Frontal cortex (tissue), 4 donors: Measurements from ENCODE around the gene IQGAP2. TPM values are rescaled to one million over a fixed set of nuclear protein-coding genes. Genes with fewer than 3 reads are reported as not detected.

Experiments
- DNase-seq, 2 donors: peaks; one replicate each; pipeline ENCODE4 v3.0.0; 2012; ENCODE audit warnings: low spot score in 2 of 2
- FAIRE-seq: peaks from 2 replicates; lab custom pipeline; 2012; peaks lifted over from hg19 to GRCh38; lab: Jason Lieb, UNC
- total RNA-seq: library from RNA; depleted of rRNA; stranded (reverse); fragments of >200 nt; gene quantifications from one replicate; pipeline ENCODE4 v1.2.3, GENCODE V29; 2014
- donor health status: control.
- donor health status: control.
- donor health status: control.

The IQGAP2 gene
- total RNA-seq, 1 donor from 2014 or later, result 9.4 TPM

DNA sequence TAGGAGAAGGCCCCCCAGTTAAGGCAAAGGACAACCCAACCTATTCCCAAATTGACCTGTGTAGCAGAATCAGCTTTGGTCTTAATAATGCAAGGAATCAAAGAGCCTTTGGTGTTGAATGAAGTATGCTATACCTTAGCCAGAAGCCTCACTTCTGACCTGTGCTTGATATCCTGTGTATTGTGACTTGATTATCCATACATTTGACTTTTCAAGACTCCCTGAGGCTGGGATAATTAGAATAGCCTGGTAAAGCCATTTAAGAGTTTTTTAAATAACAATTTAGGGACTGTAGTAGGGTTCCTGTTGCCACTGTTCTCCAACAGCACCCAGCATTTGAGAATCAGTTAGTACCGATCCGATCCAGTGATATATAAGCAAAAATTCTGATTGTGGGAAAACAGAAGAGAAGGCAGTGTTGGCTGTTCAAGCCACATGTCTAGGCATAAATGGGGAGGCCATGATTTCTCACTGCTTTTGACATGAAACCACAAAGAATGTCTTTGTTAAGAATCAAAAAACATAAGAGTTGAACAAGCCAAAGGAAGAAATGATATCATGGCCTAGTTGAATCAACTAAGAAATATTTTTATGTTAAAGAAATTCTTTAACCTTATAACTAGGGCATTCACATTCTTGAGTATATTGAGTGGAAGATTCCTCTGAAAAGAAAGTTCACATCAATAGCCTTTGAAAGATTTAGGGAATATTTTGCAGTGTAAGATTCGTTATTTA, 121.2 kb downstream of the IQGAP2 start:
- DNase-seq (no peak), FAIRE-seq (no peak)

DNA sequence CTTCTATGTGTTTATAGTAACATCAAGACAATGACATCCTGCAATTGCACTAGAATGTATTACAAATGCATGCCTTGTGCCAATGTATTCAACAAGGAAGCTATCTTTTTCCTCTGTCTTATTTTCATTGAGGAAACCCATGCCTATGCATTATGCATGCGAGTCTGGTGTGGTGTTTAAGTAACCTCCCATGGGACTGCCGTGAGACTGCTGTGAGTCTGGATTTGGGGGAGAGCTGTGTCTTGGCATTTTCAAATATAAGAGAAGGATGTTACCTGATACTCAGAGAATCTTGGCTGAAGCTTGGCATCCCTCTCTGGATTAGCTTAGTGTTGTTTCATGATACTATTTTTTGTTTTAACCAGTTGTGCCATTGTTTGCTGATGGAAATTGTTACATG, 121.8 kb downstream of the IQGAP2 start:
- no peak for FAIRE-seq

DNA sequence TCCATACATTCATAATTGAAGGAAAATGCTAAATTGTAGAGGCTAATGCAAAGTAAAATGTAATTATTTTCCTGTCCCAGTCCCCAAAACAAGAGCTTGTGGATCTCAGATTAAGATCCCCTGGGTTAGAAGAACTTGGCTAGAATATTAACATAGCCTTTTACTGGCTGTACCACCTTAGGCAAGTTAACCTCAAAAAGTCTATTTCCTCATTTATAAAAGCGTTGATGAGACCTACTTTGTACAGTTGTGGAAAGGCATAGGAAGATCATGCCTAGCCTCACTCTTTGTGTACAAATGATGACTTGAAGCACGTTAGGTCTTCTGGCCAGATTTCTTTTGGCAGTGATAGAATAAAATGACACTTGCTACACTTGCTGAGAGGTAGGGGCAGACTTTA, 122.9 kb downstream of the IQGAP2 start:
- FAIRE-seq, result no peak

More for the DNA sequence above, 121.8 kb downstream of the IQGAP2 start:
- DNase-seq, result no peak

DNA sequence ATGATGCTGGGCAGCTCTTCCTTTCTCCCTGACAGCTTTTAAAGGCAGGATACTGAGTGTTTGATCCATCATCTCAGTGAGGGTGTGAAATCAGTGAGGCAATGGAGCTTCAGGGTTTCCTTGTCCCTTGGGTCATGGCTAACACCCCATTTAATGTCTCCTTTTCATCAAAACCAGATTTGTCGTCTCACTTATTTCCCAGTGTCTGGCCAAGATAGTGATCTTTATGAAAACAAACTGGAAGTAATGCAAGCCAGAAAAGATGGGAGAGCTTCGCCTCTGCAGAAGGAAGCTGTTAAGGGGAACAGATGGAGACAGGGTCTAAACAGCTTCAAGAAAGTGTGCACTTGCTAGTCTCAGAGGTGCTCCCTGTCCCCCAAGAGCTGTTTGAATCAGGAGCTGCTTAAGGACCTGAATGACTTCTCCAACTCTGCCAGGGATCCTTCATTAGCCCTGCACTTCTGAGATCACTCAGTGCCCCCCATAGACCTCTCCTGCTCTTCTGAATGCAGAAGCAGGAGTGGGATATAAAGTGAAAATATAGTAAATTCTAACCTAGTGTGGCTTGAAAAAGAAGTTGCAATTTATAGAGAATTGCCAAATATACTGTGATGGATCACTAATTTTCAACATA, 124.0 kb downstream of the IQGAP2 start:
- FAIRE-seq (no peak), DNase-seq (no peak)

More for the DNA sequence above, 122.9 kb downstream of the IQGAP2 start:
- DNase-seq, result no peak

DNA sequence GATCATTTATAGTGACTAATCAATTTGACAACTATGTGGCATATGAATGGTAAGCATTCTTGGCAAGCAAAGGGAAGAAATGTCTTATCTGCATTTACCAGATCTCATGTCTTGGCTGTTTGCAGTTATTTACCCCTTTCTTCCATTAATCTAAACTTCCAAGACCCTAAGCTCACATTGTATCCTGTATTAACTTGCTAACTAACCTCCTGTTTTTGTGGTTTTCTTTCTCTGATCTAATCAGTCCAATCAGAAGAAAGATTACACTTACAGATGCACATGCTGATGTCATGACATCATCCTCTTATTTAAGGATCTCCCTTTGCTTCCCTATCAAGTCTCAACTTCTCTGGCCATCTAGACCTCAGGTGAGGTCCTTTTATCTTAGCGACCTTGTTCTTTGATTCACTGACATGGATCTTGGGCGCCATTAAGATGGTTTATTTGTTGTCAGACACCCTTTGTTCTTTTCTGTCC, 124.6 kb downstream of the IQGAP2 start:
- DNase-seq (no peak), FAIRE-seq (no peak)

GRCh38 chr5:76528547-76529331, 125.7 kb downstream of the IQGAP2 start:
- DNase-seq (no peak), FAIRE-seq (no peak)

- DNase-seq (no peak), FAIRE-seq (no peak)
Observed at GRCh38 chr5:76529464-76530344, 126.6 kb downstream of the IQGAP2 start.

- FAIRE-seq (no peak), DNase-seq (no peak)
Observed at GRCh38 chr5:76532052-76532451, 129.0 kb downstream of the IQGAP2 start.

DNA sequence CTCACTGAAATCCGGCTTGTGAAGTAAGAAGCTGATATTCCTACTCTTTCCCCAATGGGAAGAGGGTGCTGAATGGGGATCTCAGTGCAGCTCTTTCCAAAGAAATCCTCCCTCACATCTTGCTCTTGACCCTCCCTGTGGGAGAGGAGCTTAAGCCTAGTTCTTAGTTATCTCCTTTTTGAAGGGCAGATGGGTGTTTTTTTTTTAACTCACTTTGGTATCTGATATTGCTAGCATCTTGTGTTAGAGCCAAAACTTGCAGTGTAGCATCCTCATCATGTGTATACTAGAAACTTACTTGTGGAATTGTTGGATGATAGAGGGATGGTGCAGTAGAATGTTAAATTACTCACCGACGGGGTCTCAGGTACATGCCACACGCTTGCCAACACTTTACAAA, 129.9 kb downstream of the IQGAP2 start:
- no peak for FAIRE-seq
- DNase-seq, result no peak

DNA sequence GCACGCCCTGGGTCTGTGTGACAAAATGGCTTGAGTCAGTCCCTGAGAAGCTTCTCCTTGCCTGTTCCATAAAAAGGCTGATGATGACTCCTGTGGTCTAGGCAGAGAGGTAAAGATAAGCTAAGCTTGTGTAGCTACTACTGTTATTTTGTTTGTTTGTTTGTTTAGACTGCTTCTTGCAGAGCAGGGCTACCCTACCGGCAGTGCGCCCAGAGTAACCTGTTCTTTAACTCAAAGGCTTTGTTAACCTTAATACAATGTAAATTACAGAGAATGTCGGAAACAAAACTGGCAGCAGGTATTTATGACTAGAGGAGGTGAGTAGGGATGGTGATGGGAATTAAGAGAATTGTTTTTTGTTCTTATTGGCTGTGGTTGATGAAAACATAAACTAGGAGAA, 132.5 kb downstream of the IQGAP2 start:
- no peak for DNase-seq
- FAIRE-seq, result no peak

GRCh38 chr5:76537073-76537543, 134.0 kb downstream of the IQGAP2 start:
- DNase-seq (no peak), FAIRE-seq (no peak)

- DNase-seq, result no peak
- no peak for FAIRE-seq
Observed at GRCh38 chr5:76542241-76542640, 139.2 kb downstream of the IQGAP2 start.

- no peak for FAIRE-seq
- DNase-seq, result no peak
Observed at GRCh38 chr5:76542887-76543690, 140.0 kb downstream of the IQGAP2 start.

- FAIRE-seq (no peak), DNase-seq (no peak)
Observed at GRCh38 chr5:76544268-76544926, 141.3 kb downstream of the IQGAP2 start.

DNA sequence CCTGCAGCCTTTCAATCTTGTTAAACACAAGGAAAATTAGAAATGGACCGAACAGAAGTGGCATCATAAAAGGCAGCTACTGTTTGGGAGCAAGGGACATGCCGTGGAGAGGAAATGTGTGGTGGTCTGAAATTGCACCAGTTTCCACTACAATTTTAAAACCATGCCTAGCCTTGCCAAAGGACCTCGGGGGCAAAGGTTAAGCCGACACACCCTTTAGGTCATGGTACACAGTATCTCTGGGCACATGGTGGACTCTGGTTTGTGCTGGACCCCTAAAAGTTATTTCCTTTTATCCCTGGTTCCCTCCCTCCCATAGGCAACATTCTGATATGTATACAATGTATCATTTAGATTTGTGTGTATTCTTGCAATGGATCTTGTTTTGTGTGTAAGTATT, 142.1 kb downstream of the IQGAP2 start:
- DNase-seq, result no peak
- FAIRE-seq, result no peak

GRCh38 chr5:76546497-76547102, 143.5 kb downstream of the IQGAP2 start:
- DNase-seq (no peak), FAIRE-seq (no peak)

GRCh38 chr5:76547242-76547890, 144.3 kb downstream of the IQGAP2 start:
- DNase-seq (no peak), FAIRE-seq (no peak)
